ENCODE results near the gene BMPR1A.

GRCh38 chr10:86751477-86751876 lies 4.9 kb upstream of the BMPR1A start:
- TF ChIP-seq POLR2AphosphoS5 (IDR thresholded peaks at IDR 0.05; ENCODE audit: low read depth, low read length): no peak
- TF ChIP-seq FOXP2 (optimal IDR thresholded peaks at IDR 0.05; ENCODE audit: borderline replicate concordance, extremely low read depth, extremely low read length, insufficient read depth): no peak
